RWPE1 (cell line): ENCODE results near the gene CRY2.
"Not testable (repeated sequence)": the region's sequence is repeated elsewhere in the genome, so short reads cannot be mapped to it uniquely, and the experiment has no call there.

Experiments used
- CTCF ChIA-PET: fragments of 350-600 bp; sonication (Branson Sonifier 250); formaldehyde crosslinking; extraction: SDS; loops from one replicate; lab custom pipeline; 2021; lab: Yijun Ruan, JAX
- POLR2A ChIA-PET: fragments of 400-600 bp; formaldehyde crosslinking; extraction: SDS; loops from one replicate; lab custom pipeline; 2020; ENCODE audit warnings: antibody characterized with exemption; ENCODE audit not compliant: low non-redundant PET; lab: Yijun Ruan, JAX
- DNase-seq: peaks from one replicate; pipeline ENCODE4 v3.0.0; 2012; ENCODE audit warnings: low spot score
- H3K27ac ChIP-seq: fragments of 450-650 bp; 2 replicates; pipeline ENCODE4 v1.5.1; 2017
- TF ChIP-seq, protein P1 (sequence below): fragments of 450-650 bp; conservative IDR thresholded peaks from 2 replicates; pipeline ENCODE4 v1.5.1; 2017; ENCODE audit warnings: low read depth, mild to moderate bottlenecking

The CRY2 gene

DNA sequence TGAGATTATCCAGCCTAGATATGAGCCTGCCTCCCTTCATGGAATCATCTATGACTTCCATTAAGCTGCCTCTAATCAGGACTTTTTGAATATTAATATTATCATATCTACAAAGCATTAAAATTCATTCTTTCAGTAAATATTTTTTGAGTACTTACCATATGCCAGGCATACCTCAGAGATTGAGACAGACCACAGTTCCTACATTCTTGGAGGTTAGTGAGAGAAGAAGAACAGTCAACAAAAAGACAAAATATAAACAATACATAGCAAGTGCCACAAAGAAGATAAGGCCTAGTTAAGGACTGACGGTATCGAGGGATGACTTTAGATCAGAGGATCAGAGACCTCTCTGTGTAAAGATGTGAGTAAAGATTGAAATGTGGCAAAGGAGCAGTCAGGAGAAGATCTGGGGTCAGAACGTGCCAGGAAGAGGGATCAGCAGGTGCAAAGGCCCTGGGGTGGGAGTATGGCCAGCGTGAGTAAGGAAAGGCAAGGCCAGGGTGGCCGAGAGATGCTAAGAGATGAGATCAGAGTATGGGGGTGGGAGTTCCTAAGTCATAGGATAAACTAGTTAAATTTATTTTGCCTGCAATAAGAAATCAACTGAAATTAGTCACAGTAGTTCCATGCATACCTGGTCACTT is 26.9 kb upstream of the CRY2 start:
- no peak overlapping the region for H3K27ac ChIP-seq
- ChIA-PET CTCF (no interaction called here), POLR2A (no interaction called here)
- TF ChIP-seq, protein P1, sequence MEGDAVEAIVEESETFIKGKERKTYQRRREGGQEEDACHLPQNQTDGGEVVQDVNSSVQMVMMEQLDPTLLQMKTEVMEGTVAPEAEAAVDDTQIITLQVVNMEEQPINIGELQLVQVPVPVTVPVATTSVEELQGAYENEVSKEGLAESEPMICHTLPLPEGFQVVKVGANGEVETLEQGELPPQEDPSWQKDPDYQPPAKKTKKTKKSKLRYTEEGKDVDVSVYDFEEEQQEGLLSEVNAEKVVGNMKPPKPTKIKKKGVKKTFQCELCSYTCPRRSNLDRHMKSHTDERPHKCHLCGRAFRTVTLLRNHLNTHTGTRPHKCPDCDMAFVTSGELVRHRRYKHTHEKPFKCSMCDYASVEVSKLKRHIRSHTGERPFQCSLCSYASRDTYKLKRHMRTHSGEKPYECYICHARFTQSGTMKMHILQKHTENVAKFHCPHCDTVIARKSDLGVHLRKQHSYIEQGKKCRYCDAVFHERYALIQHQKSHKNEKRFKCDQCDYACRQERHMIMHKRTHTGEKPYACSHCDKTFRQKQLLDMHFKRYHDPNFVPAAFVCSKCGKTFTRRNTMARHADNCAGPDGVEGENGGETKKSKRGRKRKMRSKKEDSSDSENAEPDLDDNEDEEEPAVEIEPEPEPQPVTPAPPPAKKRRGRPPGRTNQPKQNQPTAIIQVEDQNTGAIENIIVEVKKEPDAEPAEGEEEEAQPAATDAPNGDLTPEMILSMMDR: no peak
- DNase-seq: no peak

DNA sequence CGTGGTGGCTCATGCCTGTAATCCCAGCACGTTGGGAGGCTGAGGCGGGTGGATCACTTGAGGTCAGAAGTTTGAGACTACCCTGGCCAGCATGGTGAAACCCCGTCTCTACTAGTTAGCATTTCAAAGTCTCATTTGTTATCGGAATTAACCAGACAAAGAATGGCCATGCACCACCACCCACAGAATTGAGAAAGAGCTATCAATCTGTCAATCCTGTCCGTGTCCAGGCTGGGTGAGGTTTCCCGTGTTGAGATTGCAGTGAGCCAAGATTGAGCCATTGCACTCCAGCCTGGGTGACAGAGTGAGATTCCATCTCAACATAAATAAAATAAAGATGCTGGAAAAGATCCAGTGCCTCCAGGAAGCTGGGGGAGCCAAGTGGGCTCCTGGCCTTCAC is 20.8 kb upstream of the CRY2 start:
- POLR2A ChIA-PET, DNase-seq, CTCF ChIA-PET, H3K27ac ChIP-seq: not testable (repeated sequence)

DNA sequence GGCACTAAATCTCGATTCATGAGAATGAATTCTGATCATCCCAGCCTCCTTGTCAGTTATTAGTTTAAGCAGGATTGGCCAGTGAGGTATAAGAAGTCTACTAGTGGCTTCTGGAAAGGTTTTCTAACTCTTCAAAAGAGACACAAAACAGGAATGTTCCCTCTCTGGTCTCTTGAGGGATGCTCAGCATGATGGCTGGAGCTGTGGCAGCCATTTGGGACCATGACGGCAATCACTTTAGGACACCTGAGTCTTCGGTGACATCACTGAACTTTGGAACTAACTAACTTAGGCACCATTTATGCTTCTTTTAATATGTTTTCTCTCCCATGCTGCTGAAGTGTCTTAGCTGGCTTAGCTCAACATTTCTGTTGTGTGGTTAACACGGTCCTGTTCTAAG is 20.2 kb upstream of the CRY2 start:
- DNase-seq: no peak
- ChIA-PET POLR2A (no interaction called here), CTCF (no interaction called here)
- H3K27ac ChIP-seq: no peak overlapping the region
- TF ChIP-seq, protein P1: no peak

DNA sequence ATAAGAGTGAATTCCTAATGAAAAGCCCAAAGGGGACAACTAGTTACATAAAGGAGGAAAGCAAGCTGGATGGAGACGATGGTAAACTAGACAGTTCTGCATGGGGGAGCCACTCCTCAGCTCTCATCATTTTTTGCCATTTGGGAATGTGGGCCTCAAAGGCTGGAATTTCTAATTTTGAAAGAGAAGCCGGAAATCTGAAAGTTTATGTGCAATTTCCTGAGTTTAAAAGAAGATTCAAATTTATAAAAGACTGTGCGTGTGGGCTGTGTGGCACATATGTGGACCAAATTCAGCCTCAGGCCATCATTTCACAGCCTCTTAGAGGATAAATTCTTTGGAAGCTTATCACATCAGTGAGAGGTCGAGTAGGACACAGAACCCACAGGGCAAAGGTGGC is 18.3 kb upstream of the CRY2 start:
- POLR2A ChIA-PET: no interaction called here
- DNase-seq: no peak
- no peak overlapping the region for H3K27ac ChIP-seq
- TF ChIP-seq, protein P1: no peak
- CTCF ChIA-PET: interaction anchor here (0.6 to 0.8 kb wide), 4 partner anchors 137 to 1756 kb away, joined by 3 to 4 read pairs (median 3); no protein-coding TSS in a partner anchor

DNA sequence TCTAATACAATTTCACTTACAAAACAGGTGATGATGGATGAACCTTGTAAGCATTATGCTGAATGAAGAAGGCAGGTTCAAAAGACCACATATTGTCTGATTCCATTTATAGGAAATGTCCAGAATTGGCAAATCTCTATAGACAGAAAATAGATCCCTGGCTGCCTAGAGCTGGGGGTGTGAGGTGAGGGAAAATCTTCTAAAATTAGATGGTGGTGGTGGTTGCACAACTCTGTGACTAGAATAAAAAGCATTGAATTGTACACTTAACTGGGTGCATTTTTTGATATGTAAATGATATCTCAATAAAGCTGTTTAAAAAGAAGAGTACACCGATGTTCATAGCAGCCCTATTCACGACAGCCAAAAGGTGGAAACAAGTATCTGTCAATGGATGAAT is 16.7 kb upstream of the CRY2 start:
- CTCF ChIA-PET: no interaction called here
- H3K27ac ChIP-seq: no peak overlapping the region

DNA sequence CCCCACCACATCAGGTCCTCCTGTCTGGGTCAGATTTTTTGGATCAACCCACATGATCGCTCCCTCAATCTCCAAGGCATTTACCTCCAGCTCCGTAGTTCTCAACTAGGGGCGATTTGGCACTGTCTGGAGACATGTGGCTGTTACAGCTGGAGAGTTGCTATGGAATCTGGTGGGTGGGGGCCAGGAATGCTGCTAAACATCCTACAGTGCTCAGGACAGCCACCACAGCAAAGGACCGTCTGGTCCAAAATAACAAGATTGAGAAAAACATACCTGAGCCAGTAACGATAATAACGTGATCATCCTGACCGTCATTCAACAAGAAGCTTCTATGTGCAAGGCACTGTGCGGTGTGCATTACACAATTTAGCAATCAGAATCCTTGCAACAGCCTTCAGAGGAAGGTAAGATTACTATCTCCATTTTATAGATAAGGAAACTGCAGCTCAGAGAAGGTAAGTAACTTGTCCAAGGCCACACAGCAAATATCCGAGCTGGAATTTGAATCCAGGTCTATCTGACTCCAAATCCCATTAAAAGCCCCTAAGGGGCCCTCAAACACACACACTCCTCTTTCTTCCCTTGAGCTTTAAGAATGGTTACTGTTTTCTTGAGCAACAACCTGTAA is 14.3 kb upstream of the CRY2 start:
- H3K27ac ChIP-seq: no peak overlapping the region
- TF ChIP-seq, protein P1: no peak
- ChIA-PET CTCF (interaction anchor here (0.5 to 1.2 kb wide), 2 partner anchors 9 to 27 kb away, joined by 3 to 4 read pairs; no protein-coding TSS in a partner anchor), POLR2A (no interaction called here)
- DNase-seq: no peak

More for the DNA sequence above, 16.7 kb upstream of the CRY2 start:
- POLR2A ChIA-PET: no interaction called here
- no peak for DNase-seq
- TF ChIP-seq, protein P1: no peak

DNA sequence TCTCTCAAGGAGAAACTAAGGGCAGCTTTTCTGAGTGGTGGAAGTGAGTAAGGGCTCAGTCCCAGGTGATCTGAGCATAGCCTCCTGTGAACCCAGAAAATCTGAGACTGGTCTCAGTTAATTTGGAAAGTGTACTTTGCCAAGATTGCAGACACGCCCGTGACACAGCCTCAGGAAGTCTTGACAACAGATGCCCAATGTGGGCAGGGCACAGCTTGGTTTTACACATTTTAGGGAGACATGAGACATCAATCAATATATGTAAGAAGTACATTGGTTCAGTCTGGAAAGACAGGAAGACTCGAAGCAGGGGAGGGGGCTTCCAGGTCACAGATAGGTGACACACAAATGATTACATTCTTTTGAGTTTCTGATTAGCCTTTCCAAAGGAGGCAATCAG is 13.5 kb upstream of the CRY2 start:
- ChIA-PET CTCF (no interaction called here), POLR2A (no interaction called here)

More for the DNA sequence above, 13.5 kb upstream of the CRY2 start:
- DNase-seq: no peak
- TF ChIP-seq, protein P1: no peak
- no peak overlapping the region for H3K27ac ChIP-seq
